Neuron (in vitro differentiated cells): ENCODE measurements around the gene ADGRF1.

ENCODE experiments used
- H2AFZ ChIP-seq: one replicate; pipeline ENCODE4 v1.6.1; 2013; ENCODE audit warnings: low read depth, mild to moderate bottlenecking, inconsistent platforms, low read length, moderate library complexity
- H3K27me3 ChIP-seq: one replicate; pipeline ENCODE4 v1.6.1; 2013; ENCODE audit warnings: low read length; ENCODE audit not compliant: insufficient read depth
- H3K36me3 ChIP-seq: one replicate; pipeline ENCODE4 v1.6.1; 2013; ENCODE audit warnings: low read length; ENCODE audit not compliant: insufficient read depth
- H3K4me1 ChIP-seq: one replicate; pipeline ENCODE4 v1.6.1; 2013; ENCODE audit warnings: low read length; ENCODE audit not compliant: insufficient read depth
- H3K4me3 ChIP-seq: 2 replicates; pipeline ENCODE4 v1.5.1; 2013; ENCODE audit warnings: mild to moderate bottlenecking, low read length, moderate library complexity
- H3K9me3 ChIP-seq: one replicate; pipeline ENCODE4 v1.6.1; 2013; ENCODE audit warnings: low read length

ADGRF1 gene

GRCh38 chr6:46973029-46973428 lies 69.1 kb downstream of the ADGRF1 start:
- Histone ChIP-seq H3K4me1 (no peaks in the 10 kb centered on the region), H3K27me3 (no peaks in the 10 kb centered on the region), H3K4me3 (no peak overlapping the region), H3K9me3 (no peaks in the 10 kb centered on the region), H2AFZ (no peak overlapping the region), H3K36me3 (no peaks in the 10 kb centered on the region)

- no peak overlapping the region for H2AFZ ChIP-seq
- no peaks in the 10 kb centered on the region for H3K4me1 ChIP-seq
- no peaks in the 10 kb centered on the region for H3K9me3 ChIP-seq
These were observed 69.6 kb downstream of the ADGRF1 start for GRCh38 chr6:46972531-46972930.

GRCh38 chr6:46969206-46969605 lies 72.9 kb downstream of the ADGRF1 start:
- H3K36me3 ChIP-seq: no peaks in the 10 kb centered on the region
- H3K9me3 ChIP-seq: no peaks in the 10 kb centered on the region
- H2AFZ ChIP-seq: no peak overlapping the region
- H3K4me3 ChIP-seq: no peak overlapping the region
- no peaks in the 10 kb centered on the region for H3K27me3 ChIP-seq
- H3K4me1 ChIP-seq: no peaks in the 10 kb centered on the region

More at GRCh38 chr6:46972531-46972930, 69.6 kb downstream of the ADGRF1 start:
- H3K36me3 ChIP-seq: no peaks in the 10 kb centered on the region
- no peak overlapping the region for H3K4me3 ChIP-seq
- no peaks in the 10 kb centered on the region for H3K27me3 ChIP-seq

DNA sequence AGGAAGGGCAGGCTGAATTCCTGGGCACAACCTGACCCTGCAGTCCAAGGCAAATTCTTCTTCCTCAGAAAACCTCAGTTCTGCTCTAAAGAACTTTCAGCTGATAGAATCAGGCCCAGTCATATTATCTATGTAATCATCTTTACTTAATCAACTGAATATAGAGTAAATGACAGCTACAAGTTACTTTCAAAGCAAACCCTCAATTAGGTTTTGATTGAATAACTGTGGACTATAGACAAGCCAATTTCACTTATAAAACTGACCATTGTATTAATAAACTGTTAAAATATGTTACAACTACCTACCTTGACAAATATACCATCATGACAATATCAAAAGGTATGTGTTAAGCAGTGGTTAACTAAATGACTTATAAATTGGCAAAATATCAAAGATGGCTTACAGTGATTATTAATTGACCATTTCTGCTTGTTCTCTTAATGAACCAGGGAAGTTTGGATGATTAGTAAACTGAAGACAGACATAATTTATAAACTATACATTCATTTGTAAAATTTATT lies 74.2 kb downstream of the ADGRF1 start:
- no peaks in the 10 kb centered on the region for H3K36me3 ChIP-seq
- H3K4me3 ChIP-seq: no peak overlapping the region
- H3K27me3 ChIP-seq: no peaks in the 10 kb centered on the region
- no peaks in the 10 kb centered on the region for H3K9me3 ChIP-seq
- no peaks in the 10 kb centered on the region for H3K4me1 ChIP-seq
- H2AFZ ChIP-seq: no peak overlapping the region

DNA sequence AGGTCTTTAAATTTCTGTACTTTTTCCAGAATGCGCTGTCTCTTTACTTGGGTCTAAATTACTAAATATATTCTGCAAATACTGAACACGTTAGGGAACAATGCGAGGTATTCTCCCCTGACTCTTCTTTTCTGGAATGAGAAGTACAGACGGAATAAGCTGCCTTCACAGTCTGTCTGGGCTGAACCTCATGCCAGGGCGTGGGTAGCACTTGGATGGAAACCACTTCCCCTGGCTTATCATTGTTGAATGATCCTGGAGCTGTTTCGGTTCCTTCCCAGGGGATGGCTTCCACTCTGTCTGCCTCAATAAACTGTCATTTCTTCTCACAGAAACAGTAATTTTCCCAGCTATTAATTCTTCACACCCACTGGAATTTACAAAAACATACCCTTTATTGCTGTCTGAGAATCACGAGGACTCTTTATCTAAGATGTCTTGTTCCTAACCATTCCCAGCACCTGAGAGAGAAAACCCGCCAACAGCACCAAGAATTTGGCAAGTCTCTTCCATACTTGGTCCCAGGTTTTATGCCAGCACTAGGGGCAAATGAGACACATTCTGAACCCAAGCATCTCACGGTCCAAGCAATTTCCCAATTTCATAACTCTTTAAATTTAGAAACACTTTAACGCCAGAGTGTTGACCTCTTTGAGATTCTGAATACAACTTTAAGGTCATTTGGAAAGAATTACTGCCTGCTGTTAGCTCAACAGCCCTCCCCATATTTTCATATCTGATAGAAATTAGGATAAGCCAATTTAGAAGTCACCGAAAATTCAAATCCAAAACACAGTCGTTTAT lies 77.2 kb downstream of the ADGRF1 start:
- H3K4me3 ChIP-seq: no peak overlapping the region
- no peak overlapping the region for H2AFZ ChIP-seq
- H3K27me3 ChIP-seq: no peaks in the 10 kb centered on the region
- no peaks in the 10 kb centered on the region for H3K9me3 ChIP-seq
- H3K36me3 ChIP-seq: no peaks in the 10 kb centered on the region
- H3K4me1 ChIP-seq: no peaks in the 10 kb centered on the region

GRCh38 chr6:46963626-46964025 lies 78.5 kb downstream of the ADGRF1 start:
- Histone ChIP-seq H3K27me3 (no peaks in the 10 kb centered on the region), H3K36me3 (no peaks in the 10 kb centered on the region), H3K4me3 (no peak overlapping the region), H3K4me1 (no peaks in the 10 kb centered on the region), H2AFZ (no peak overlapping the region), H3K9me3 (no peaks in the 10 kb centered on the region)

- Histone ChIP-seq H3K4me1 (no peaks in the 10 kb centered on the region), H3K36me3 (no peaks in the 10 kb centered on the region), H3K4me3 (no peak overlapping the region), H3K27me3 (no peaks in the 10 kb centered on the region), H3K9me3 (no peaks in the 10 kb centered on the region), H2AFZ (no peak overlapping the region)
These were observed 79.1 kb downstream of the ADGRF1 start for GRCh38 chr6:46963039-46963438.

- no peak overlapping the region for H2AFZ ChIP-seq
- no peaks in the 10 kb centered on the region for H3K36me3 ChIP-seq
- no peaks in the 10 kb centered on the region for H3K9me3 ChIP-seq
- H3K4me1 ChIP-seq: no peaks in the 10 kb centered on the region
- H3K4me3 ChIP-seq: no peak overlapping the region
- no peaks in the 10 kb centered on the region for H3K27me3 ChIP-seq
These were observed 80.4 kb downstream of the ADGRF1 start for GRCh38 chr6:46961711-46962110.

DNA sequence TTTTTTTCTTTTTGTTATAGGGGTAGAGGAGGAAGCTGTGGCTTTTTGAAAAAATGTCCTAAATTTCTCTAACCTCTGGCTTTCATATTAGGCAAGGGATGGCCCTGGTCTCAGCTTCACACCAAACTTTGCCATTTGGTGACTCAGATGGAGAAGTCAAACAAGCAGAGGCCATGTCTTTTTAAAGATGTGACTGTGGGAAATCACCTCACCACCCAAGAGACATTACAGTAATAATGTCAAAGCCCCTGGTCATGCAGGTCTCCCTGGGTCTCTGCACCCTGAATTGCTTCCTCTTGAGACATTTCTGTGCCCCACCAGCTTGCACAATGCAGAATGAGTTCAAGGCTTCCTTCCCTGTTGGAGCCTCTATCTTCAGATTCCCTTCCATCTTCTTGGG lies 80.9 kb downstream of the ADGRF1 start:
- Histone ChIP-seq H3K27me3 (no peaks in the 10 kb centered on the region), H3K4me1 (no peaks in the 10 kb centered on the region), H3K4me3 (no peak overlapping the region), H2AFZ (no peak overlapping the region), H3K36me3 (no peaks in the 10 kb centered on the region), H3K9me3 (no peaks in the 10 kb centered on the region)

DNA sequence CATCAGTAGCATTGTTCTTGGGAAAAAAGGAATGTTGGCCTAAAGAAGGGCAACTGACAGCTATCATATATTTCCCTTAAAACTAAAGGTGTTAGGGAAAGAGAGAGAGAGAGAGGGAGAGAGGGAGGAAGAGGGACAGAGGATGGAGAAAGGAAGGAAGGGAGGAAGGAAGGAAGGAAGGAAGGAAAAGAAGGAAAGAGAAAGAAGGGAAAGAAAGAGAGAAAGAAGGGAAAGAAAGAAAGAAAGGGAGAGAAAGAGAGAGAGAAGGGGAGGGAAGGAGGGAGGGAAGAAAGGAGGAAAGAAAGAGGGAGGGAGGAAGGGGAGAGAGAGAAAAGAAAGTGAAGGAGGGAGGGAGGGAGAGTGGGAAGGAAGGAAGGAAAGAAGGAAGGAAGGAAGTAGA lies 82.7 kb downstream of the ADGRF1 start:
- Histone ChIP-seq H2AFZ (no peak overlapping the region), H3K9me3 (no peaks in the 10 kb centered on the region), H3K36me3 (no peaks in the 10 kb centered on the region), H3K4me1 (no peaks in the 10 kb centered on the region), H3K4me3 (no peak overlapping the region), H3K27me3 (no peaks in the 10 kb centered on the region)

- no peaks in the 10 kb centered on the region for H3K9me3 ChIP-seq
- no peaks in the 10 kb centered on the region for H3K4me1 ChIP-seq
- no peak overlapping the region for H2AFZ ChIP-seq
- H3K4me3 ChIP-seq: no peak overlapping the region
- H3K27me3 ChIP-seq: no peaks in the 10 kb centered on the region
- H3K36me3 ChIP-seq: no peaks in the 10 kb centered on the region
These were observed 85.7 kb downstream of the ADGRF1 start for GRCh38 chr6:46956409-46956808.

- Histone ChIP-seq H3K4me3 (no peak overlapping the region), H3K27me3 (no peaks in the 10 kb centered on the region), H2AFZ (no peak overlapping the region), H3K4me1 (no peaks in the 10 kb centered on the region), H3K36me3 (no peaks in the 10 kb centered on the region), H3K9me3 (no peaks in the 10 kb centered on the region)
These were observed 87.2 kb downstream of the ADGRF1 start for GRCh38 chr6:46954837-46955451.

- H3K4me1 ChIP-seq: no peaks in the 10 kb centered on the region
- no peak overlapping the region for H2AFZ ChIP-seq
- no peak overlapping the region for H3K4me3 ChIP-seq
- H3K27me3 ChIP-seq: no peaks in the 10 kb centered on the region
- no peaks in the 10 kb centered on the region for H3K9me3 ChIP-seq
- no peaks in the 10 kb centered on the region for H3K36me3 ChIP-seq
These were observed 88.2 kb downstream of the ADGRF1 start for GRCh38 chr6:46953921-46954320.
